Anterior cingulate cortex (tissue), 58 donors: ENCODE results near the gene FBXO46.
A peak's percentile ranks its signal among the peaks of the same experiment; 100 is the strongest.

Experiments
- DNase-seq, 58 donors: peaks; one replicate each; lab custom pipeline; 2025; lab: John Stamatoyannopoulos, UW

The FBXO46 gene, protein sequence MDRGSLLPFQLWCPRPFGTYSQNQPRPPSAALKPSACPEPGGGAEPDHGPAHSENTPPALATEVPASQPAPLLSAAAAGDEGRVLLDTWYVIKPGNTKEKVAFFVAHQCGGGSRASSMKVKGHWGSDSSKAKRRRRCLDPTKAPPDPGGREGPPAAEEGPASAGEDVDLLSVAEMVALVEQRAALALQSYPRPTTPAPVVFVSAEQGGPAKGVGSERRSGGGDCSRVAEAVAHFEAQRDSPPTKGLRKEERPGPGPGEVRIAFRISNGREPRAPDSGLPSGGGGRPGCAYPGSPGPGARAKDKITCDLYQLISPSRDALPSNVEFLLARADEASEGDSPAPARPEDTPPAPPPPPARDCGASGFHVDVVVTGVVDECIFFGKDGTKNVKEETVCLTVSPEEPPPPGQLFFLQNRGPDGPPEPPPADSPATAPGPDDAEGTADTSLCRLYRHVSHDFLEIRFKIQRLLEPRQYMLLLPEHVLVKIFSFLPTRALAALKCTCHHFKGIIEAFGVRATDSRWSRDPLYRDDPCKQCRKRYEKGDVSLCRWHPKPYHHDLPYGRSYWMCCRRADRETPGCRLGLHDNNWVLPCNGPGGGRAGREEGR

DNA sequence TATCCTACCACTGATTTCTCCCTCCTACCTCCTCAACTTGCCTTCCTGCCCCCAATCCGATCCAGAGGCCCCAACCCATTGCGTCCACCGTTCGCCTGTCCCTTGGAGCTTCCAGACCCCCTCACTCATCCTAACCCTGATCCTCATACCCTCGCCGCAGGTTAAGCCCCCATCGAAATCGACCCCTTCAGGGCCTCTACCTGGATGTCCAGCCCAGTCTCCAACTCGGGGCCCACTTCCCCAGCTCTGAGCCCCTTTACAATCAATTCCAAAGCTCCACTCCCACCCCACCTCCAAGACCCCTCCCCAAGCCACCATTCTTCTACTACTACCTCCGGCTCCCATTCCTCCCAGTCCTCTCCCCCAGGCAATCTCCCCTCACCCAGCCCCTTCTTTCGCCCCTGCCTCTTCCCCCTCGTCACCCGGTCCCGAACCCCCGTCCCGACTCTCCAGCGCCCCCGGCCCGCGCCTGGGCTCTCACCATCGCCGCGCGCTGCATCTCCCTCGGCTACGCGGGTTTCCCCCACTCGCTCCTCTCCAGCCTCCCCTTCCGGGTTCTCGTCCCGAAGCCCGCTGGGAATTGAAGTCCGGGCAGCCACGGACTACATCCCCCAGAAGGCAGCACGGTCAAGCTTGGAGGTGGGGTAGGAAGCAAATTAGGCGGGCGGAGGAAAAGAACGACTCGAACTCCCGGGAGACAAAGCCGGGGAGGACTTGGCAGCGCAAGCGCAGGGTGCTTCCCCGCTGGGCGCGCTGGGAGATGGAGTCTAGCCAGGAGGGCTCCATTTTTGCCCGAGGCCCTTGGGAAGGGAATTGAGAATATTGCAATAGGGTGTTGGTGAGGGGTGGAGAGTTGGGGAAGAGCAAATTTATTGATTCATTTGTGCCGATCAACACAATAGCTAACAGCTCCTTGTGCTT lies at the start of gene FBXO46:
TSS of gene FBXO46 (minus strand) at position 529 of the 921 bp plus-strand sequence. CDS start 17,401 bp downstream, outside the sequence.
- peak; percentile 81 to 99 (median 97) for DNase-seq

DNA sequence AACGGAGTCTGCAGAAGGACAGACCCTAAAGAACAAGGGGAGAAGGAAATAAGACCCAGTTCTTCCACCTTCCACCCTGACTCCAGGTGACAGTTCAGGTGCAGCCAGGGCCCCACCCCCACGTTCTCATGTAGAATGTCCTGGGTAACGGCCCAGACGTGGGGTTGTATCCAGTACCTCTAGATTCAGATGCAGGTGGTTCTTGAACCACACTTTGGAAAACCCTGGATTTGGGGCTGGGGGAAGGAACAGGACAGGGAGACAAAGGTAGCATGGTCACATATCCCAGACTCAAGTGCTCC lies 49.4 kb upstream of the FBXO46 start:
- DNase-seq: no peak

DNA sequence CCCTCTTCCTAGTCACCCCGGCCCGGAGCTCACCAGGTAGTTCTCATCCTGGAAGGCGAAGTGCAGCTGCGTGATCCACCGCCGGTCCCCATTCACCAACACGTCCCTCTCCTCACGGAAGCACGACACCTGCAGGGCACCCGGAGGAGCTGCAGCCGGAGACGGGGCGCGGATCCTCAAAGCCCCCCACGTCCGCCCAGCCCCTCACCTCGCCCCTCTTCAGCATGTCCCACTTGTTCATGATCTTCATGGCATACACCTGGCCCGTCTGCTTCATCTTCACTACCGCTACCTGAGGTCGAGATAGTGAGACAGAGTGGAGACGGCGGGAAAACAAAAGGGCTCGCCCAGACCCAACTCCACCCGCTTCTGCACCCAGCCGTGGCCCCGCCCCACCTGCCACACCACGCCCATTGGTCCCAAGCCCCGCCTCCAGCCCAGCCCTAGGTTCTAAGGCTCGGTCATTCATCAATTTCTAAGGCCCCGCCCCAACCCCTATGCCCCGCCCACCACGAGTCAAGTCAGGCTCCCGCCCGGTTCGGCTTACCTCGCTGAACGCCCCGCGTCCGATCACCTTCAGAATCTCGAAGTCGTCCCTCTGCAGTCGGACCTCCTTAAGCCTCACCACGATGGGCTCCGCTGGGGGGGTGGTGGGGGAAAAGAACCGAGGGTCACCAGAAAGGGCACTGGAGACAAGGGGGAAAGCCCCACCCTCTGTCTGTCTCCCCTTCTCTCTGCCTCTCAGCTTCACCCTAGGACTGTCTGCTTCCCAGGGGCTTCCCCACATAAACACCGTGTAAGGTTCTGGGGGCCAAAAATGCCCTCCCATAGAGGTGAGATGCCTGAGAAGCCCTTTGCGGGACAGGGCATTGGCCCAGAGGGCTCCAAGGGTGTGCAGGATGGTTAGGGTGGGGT lies 48.8 kb upstream of the FBXO46 start:
- peak in 1 of 58 donors; percentile 27 for DNase-seq

DNA sequence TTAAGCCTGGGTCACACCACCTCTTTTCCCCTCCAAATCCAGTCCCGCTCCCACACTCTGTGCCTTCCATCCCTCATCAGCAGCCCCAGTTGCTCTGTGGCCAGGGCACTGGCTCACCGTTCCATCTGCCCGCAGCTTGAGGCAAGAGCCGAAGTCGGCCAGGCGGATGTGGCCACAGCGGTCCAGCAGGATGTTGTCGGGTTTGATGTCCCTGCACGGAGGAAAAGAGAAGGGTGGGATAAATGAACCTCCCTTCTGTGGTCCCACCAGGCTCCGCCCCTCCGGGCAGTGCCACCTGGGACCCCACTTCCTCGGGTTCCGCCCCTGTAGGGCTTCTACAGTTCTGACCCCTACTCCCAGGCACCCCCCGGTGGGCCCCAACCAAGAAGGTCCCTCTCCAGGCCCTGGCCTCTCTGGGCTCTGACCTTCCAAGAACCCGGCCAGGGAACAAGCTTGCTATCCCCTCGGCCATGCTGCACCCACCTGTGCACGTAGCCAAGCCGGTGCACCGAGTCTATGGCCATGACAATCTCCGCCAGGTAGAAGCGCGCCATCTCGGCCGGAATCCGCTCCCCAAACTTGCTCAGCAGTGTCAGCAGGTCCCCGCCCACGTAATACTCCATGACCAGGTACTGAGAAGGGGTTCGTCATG lies 47.4 kb upstream of the FBXO46 start:
- no peak for DNase-seq

DNA sequence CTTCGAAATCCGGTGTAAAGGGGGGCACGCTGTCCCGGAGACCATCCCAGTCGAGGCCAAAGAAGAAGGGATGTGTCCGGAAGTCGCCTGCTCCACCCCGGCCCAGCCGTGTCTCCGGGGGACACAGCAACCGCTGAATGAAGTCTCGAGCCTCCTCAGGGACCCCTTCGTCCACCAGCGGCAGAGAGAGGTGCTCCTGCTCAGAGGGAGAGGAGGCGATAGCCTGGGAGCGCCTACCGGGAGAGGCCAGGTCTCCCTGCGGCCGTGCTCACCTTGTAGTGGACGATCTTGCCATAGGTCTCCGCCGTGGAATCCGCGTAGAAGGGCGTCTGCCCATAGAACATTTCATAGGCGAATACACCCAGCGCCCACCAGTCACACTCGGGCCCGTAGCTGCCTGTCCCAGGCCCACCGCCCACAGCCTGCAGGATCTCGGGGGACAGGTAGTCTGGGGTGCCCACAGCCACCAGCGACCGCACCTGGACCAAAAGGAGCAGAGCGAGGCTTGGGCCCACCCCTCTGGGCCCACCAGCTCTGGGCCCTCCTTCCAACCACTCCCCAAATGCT lies 46.8 kb upstream of the FBXO46 start:
- DNase-seq: no peak

DNA sequence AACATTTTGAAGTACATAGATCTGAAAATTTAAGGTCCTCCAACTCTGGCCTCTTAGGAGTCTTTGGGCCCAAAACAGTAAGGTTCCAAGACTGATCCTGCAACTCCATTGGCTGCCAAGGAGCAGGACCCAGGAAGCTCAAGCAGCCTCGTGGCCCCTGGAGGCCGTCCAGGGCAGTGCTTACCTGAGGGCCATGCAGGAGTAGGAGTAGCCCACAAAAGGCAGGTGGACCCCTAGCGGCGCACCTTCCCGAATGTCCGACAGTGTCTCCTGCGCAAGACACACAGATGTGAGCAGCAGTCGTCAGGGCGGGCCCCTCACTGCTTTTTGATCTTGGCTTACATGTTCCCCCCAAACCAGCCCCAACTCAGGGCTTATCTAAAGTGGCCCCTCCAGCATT lies 44.1 kb upstream of the FBXO46 start:
- DNase-seq: no peak

DNA sequence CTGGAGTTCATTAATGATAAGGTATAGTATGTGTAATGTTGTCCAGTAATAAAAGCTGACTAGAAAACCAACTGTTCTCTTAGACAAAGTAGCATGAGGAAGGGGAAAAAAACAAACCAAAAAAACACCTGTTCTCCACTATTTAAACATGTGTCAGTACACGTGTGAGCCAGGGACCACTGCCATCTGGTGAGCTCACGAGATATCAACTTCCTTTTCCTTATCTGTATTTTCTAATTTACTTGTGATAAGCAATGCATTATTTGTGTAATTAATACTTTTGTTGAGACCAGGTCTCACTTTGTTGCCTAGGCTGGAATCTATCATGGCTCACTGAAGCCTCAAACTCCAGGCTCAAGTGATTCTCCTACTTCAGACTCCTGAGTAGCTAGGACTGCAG lies 42.7 kb upstream of the FBXO46 start:
- no peak for DNase-seq

DNA sequence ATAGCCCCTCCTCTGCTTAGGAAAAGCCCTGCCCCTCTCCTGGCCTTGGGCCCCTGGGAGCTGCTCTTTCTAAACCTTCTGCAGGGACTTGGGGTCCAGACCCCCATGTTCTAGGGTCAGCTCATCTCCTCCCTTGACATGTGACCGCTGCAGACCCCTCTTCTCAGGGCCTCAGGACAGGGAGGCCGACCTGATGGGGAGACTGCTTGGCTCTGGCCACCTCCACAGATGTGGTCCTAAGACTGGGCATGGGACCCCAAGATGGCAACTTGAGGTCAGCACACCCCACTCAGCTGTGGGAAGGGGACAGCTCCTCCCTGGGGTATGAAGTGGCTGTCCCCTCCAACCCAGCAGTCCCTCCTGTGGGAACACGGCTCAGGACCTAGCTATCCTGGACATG lies 42.2 kb upstream of the FBXO46 start:
- DNase-seq: no peak

DNA sequence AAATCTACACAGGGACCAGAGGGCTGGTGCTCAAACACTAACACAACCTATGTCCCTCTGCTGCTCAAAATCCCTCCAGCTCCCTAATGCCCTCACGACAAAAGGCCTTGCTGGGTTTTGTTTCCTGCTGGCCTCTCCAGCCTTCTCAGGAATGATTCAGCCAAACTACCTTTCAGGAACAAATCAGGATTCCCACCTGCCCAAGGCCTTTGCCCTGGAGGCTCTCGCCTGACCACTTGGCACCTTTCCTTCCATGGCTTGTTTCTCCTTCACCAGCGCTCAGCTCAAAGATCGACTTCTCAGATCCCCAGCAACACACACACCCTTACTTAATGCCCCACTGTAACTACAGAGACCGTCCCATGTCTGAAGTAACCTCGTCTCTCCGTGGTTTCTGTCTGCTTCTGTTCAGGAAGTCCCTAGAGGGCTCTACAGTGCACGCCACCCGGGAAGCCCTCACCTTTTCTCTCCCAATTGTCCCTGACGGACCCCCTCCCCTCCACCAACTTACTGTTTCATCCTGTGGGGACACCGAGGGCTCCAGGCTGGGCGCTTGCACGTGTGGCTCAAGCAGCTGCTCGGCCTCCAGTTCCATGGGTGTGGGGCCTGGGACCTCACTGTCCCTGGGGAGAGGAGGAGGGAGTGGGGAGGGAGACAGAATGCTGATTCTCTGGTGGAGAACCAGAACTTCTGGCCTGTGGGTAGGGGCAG lies 41.6 kb upstream of the FBXO46 start:
- DNase-seq: no peak

DNA sequence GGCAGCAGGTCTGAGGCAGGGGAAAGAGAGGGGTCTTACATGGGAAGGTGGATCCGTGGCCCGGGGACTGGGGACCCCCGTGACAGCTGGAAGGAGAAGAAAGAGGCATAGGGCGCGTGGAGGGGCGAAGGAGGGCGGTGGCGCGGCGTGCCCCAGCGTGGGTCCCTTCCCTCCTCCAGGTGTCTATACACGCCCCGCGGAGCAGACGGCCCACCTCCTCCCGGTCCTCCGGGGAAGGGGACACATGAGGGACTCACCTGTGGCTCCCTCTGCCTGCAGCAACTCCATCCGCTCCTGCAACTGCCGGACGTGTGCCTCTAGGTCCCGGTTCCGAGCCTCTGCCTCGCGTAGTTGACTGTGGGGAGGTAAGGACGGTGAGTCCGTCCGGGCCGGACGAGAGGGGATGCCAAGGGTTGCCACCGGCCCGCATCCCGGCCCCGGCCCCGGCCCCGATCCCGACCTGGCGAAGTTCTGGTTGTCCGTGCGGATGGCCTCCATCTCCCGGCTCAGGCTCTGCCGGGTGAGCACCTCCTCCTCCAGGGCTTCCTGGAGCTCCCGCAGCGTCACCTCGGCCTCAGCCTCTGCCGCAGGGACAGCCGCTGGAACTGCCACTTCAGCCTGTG lies 40.7 kb upstream of the FBXO46 start:
- DNase-seq: peak in 2 of 58 donors; percentile 39 to 47

DNA sequence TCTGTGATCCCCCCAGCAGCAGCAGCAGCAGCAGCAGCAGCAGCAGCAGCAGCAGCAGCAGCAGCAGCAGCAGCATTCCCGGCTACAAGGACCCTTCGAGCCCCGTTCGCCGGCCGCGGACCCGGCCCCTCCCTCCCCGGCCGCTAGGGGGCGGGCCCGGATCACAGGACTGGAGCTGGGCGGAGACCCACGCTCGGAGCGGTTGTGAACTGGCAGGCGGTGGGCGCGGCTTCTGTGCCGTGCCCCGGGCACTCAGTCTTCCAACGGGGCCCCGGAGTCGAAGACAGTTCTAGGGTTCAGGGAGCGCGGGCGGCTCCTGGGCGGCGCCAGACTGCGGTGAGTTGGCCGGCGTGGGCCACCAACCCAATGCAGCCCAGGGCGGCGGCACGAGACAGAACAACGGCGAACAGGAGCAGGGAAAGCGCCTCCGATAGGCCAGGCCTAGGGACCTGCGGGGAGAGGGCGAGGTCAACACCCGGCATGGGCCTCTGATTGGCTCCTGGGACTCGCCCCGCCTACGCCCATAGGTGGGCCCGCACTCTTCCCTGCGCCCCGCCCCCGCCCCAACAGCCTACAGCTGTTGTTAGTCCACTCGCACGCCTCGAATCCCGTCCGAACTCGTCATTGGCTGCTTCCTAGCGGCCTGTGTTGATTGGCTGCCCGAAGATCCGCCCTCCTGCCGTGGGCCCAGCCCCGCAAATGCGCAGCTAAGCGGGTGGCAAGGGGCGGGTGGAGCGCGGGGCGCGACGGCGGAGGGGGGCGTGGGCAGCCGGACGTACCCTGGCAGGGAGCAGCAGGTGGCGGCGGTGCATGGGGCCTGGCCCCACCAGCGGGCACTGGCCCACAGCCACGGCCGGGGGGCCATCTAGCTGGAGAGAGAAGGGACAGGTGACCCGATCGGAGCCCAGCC lies 39.8 kb upstream of the FBXO46 start:
- DNase-seq: peak; percentile 40 to 96 (median 89)

DNA sequence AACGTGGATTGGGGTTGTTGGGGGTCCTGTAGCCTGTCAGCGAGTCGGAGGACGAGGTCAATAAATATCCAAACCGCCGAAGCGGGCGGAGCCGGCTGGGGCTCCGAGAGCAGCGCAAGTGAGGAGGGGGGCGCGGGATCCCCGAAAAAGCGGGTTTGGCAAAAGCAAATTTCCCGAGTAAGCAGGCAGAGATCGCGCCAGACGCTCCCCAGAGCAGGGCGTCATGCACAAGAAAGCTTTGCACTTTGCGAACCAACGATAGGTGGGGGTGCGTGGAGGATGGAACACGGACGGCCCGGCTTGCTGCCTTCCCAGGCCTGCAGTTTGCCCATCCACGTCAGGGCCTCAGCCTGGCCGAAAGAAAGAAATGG lies 39.1 kb upstream of the FBXO46 start:
- peak in 37 of 58 donors; percentile 40 to 84 (median 61) for DNase-seq

DNA sequence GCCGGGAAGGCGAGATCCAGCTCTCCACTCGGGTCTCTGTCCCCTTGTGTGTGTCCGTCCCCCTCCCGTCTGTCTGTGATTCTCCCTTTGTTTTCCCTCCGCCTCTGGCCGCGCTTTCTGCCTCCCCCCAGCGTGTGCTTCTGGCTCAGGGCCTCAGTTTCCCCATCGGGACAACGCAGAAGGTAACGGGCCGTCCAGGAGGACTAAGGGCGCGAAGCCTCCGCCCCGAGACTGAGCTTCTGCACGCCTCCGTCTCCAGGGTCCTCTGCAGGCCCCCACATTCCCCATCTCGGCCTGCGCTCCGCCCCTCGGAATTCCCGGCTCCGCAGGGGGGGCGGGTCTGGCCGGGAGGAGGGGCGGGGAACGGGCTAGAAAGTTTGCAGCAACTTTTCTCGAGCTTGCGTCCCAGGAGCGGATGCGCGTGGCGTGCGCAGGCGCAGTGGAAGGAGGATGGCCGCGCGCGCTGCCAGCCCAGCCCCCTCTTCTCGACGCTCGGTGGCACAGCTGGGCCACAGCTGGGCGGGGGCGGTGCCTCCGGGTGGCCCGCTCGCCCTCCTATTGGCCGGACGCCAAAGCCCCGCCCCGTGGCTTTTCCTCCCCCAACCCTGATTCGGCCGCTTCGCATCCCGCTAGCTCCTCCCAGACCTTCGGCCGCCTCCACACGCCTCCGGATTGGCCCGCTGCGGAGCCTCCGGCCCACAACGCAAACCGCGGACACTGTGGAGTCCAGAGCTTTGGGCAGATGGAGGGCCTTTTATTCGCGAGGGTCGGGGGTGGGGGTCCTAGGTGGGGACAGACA lies 38.5 kb upstream of the FBXO46 start, which contains the start of gene SIX5:
TSS of gene SIX5 (minus strand) at position 269 of the 799 bp plus-strand sequence. CDS start 408 bp downstream, outside the sequence.
- peak; percentile 38 to 98 (median 92) for DNase-seq

DNA sequence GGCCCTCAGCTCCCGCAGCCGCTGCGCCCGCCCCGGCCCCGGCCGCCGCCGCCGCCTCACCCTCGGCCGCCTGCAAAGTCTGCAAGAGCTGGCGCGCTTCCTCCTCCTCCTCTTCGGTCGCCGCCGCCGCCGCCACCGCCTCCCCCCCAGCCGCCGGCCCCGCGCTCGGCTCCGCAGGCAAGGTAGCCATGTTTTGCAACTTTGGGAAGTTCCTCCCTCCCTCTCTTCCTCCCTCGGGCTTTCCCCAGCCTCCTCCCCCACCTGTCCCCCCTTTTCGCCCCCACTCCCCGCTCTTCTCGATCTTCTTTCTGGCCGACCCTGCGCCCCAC lies 37.9 kb upstream of the FBXO46 start:
- peak in 3 of 58 donors; percentile 37 to 62 (median 42) for DNase-seq

DNA sequence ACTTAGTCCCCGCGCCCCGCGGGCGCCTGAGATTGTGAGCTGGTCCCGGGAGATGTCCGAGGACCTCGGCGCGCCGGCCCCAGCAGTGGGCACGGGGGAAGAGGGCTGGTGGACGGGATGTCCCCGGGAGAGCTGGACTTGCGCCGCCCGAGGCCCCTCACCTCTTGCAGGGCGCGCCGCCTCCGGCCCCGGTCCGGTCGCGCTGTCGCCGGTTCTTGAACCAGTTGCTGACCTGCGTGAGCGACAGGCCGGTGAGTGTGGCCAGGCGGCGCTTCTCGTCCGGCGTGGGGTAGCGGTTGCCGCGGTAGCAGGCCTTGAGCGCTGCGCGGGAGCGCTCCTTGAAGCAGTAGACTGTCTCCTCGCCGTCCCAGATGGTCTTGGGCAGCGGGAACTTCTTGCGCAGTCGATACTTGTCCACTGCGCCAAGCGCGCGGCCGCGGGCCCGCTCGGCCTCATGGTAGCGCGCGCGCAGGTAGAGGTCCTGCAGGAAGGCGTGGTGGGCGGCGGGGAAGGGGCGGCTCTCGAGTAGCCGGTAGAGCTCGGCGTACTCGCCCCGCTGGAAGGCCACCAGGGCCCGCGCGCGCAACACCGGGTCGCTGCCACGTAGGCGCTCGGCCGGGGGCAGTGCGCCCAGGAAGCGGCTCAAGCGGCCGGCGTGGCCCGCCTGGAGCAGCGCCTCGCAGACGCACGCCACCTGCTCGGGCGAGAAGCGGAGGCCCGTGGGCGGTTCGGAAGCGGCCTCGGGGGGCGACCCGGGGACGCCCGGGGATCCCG lies 37.4 kb upstream of the FBXO46 start:
- peak in 24 of 58 donors; percentile 7 to 62 (median 30) for DNase-seq
